Measurements from ENCODE around the gene ACSM3.
"Not testable (repeated sequence)": the region's sequence is repeated elsewhere in the genome, so short reads cannot be mapped to it uniquely, and the experiment has no call there.

The ACSM3 gene

GRCh38 chr16:20803561-20804214 is 39.9 kb downstream of the ACSM3 start:
- H3K4me3 ChIP-seq (ENCODE audit: low read length) = no peak overlapping the region
- peaks cover 16% of the 10 kb centered on the region for H3F3A ChIP-seq (ENCODE audit: insufficient read depth, low read length)
- TF ChIP-seq EZH2phosphoT487 (IDR thresholded peaks at IDR 0.05; ENCODE audit: low read length) (no peak), EZH2 (optimal IDR thresholded peaks at IDR 0.05; ENCODE audit: low read depth, low read length) (no peak), CTCF (IDR thresholded peaks at IDR 0.05; ENCODE audit: low read length) (no peak)
- no peak overlapping the region for H3K9ac ChIP-seq (ENCODE audit: low read length)
- H3K79me2 ChIP-seq (ENCODE audit: low read length) = 0 out of 2 replicates have a peak, but pooled peaks cover 2% of the 10 kb centered on the region
- no peaks in the 10 kb centered on the region for H3K36me3 ChIP-seq (replicated peaks; ENCODE audit: insufficient read depth, low read length)
- H3K9me2 ChIP-seq (replicated peaks; ENCODE audit: insufficient read depth, low read length) = no peaks in the 10 kb centered on the region
- H3K27me3 ChIP-seq (replicated peaks; ENCODE audit: insufficient read depth, low read length) = no peaks in the 10 kb centered on the region
- no peak overlapping the region for H2AFZ ChIP-seq (ENCODE audit: low read length)
- no peak overlapping the region for H3K4me2 ChIP-seq (ENCODE audit: low read depth, low read length)
- peaks cover 3% of the 10 kb centered on the region; the same call in 1 of the 2 replicates for H3K4me1 ChIP-seq (ENCODE audit: low read length)
- DNase-seq = no peak
- H3K27ac ChIP-seq (ENCODE audit: low read length) = no peak overlapping the region
- H4K20me1 ChIP-seq (ENCODE audit: insufficient read depth, low read length) = no peaks in the 10 kb centered on the region
- H3K9me3 ChIP-seq (replicated peaks; ENCODE audit: insufficient read depth, low read length) = no peaks in the 10 kb centered on the region

- not testable (repeated sequence) for DNase-seq; H3K4me1 ChIP-seq (ENCODE audit: low read length); H3K79me2 ChIP-seq (ENCODE audit: low read length); H4K20me1 ChIP-seq (ENCODE audit: insufficient read depth, low read length); H3K9me2 ChIP-seq (replicated peaks; ENCODE audit: insufficient read depth, low read length); H3K36me3 ChIP-seq (replicated peaks; ENCODE audit: insufficient read depth, low read length); H3K27me3 ChIP-seq (replicated peaks; ENCODE audit: insufficient read depth, low read length); H3K9me3 ChIP-seq (replicated peaks; ENCODE audit: insufficient read depth, low read length)
- Histone ChIP-seq H3F3A (ENCODE audit: insufficient read depth, low read length) (peaks cover 16% of the 10 kb centered on the region; the same call in 1 of the 2 replicates), H3K4me3 (ENCODE audit: low read length) (peak overlapping the region; percentile 92), H2AFZ (ENCODE audit: low read length) (peak overlapping the region; percentile 98), H3K27ac (ENCODE audit: low read length) (peak overlapping the region; percentile 72; the same call in 1 of the 2 replicates), H3K9ac (ENCODE audit: low read length) (peak overlapping the region; percentile 82; the same call in 1 of the 2 replicates), H3K4me2 (ENCODE audit: low read depth, low read length) (peak overlapping the region; percentile 94)
Observed at GRCh38 chr16:20805684-20806167, 41.9 kb downstream of the ACSM3 start.

- Histone ChIP-seq H3K9ac (ENCODE audit: low read length) (peak within 1 kb of the TSS; percentile 82), H2AFZ (ENCODE audit: low read length) (peak within 1 kb of the TSS; percentile 98), H3K36me3 (replicated peaks; ENCODE audit: insufficient read depth, low read length) (no peaks in the 10 kb centered on the region), H3K4me3 (ENCODE audit: low read length) (peak within 1 kb of the TSS; percentile 92), H3K4me2 (ENCODE audit: low read depth, low read length) (peak within 1 kb of the TSS; percentile 94), H3K27ac (ENCODE audit: low read length) (peak within 1 kb of the TSS; percentile 72), H3K9me3 (replicated peaks; ENCODE audit: insufficient read depth, low read length) (no peaks in the 10 kb centered on the region), H3K9me2 (replicated peaks; ENCODE audit: insufficient read depth, low read length) (no peaks in the 10 kb centered on the region), H3K27me3 (replicated peaks; ENCODE audit: insufficient read depth, low read length) (no peaks in the 10 kb centered on the region), H3K79me2 (ENCODE audit: low read length) (0 out of 2 replicates have a peak, but pooled peaks cover 2% of the 10 kb centered on the region), H3F3A (ENCODE audit: insufficient read depth, low read length) (peaks cover 16% of the 10 kb centered on the region; the same call in 1 of the 2 replicates), H3K4me1 (ENCODE audit: low read length) (peaks cover 3% of the 10 kb centered on the region; the same call in 1 of the 2 replicates), H4K20me1 (ENCODE audit: insufficient read depth, low read length) (no peaks in the 10 kb centered on the region)
- DNase-seq = peak; percentile 82
- TF ChIP-seq EZH2phosphoT487 (IDR thresholded peaks at IDR 0.05; ENCODE audit: low read length) = no peak
- peak; percentile 53 for TF ChIP-seq CTCF (IDR thresholded peaks at IDR 0.05; ENCODE audit: low read length)
Observed at GRCh38 chr16:20806168-20807050, 42.6 kb downstream of the ACSM3 start, which contains the start of the genes ERI2 and REXO5. TSS of gene ERI2 (minus strand) at chr16:20806472. CDS start at chr16:20806430, 42 bp downstream. TSS of gene REXO5 (plus strand) at chr16:20806527. CDS start at chr16:20806954, 427 bp downstream.
